RWPE2 (cell line): ENCODE results near the gene SASS6.

ENCODE experiments used
- ATAC-seq: fragments of 200-7000 bp; cut with Tn5 transposase; 3 replicates; pipeline ENCODE4 v1.9.1; 2021; ENCODE audit warnings: low read depth
- DNase-seq: peaks from one replicate; pipeline ENCODE4 v3.0.0-alpha.2; 2020; ENCODE audit warnings: low spot score
- H3K27ac ChIP-seq: fragments of 450-650 bp; 2 replicates; pipeline ENCODE4 v1.5.1; 2017; ENCODE audit warnings: mild to moderate bottlenecking; ENCODE audit not compliant: poor library complexity, severe bottlenecking
- H3K27me3 ChIP-seq: fragments of 250-450 bp; sonication (Bioruptor Pico); 2 replicates; pipeline ENCODE4 v1.5.1; 2021; ENCODE audit warnings: mild to moderate bottlenecking, moderate library complexity; ENCODE audit not compliant: insufficient read depth, poor library complexity, severe bottlenecking
- H3K36me3 ChIP-seq: fragments of 250-450 bp; sonication (Bioruptor Pico); 2 replicates; pipeline ENCODE4 v1.5.1; 2020; ENCODE audit warnings: low read depth, mild to moderate bottlenecking, moderate library complexity
- H3K4me1 ChIP-seq: fragments of 250-450 bp; sonication (Bioruptor Pico); 2 replicates; pipeline ENCODE4 v1.5.1; 2021; ENCODE audit warnings: mild to moderate bottlenecking, moderate library complexity; ENCODE audit not compliant: insufficient read depth, poor library complexity, severe bottlenecking
- H3K4me3 ChIP-seq: fragments of 250-450 bp; sonication (Bioruptor Pico); 2 replicates; pipeline ENCODE4 v1.5.1; 2021; ENCODE audit warnings: mild to moderate bottlenecking, moderate library complexity; ENCODE audit not compliant: severe bottlenecking
- H3K9me3 ChIP-seq: fragments of 250-450 bp; sonication (Bioruptor Pico); 2 replicates; pipeline ENCODE4 v1.5.1; 2021; ENCODE audit warnings: mild to moderate bottlenecking, moderate library complexity; ENCODE audit not compliant: severe bottlenecking
- TF ChIP-seq, protein P1 (sequence below): fragments of 450-650 bp; IDR thresholded peaks from one replicate; pipeline ENCODE4 v1.5.1; 2017; ENCODE audit warnings: mild to moderate bottlenecking, moderate library complexity; ENCODE audit not compliant: poor library complexity, severe bottlenecking

The SASS6 gene

DNA sequence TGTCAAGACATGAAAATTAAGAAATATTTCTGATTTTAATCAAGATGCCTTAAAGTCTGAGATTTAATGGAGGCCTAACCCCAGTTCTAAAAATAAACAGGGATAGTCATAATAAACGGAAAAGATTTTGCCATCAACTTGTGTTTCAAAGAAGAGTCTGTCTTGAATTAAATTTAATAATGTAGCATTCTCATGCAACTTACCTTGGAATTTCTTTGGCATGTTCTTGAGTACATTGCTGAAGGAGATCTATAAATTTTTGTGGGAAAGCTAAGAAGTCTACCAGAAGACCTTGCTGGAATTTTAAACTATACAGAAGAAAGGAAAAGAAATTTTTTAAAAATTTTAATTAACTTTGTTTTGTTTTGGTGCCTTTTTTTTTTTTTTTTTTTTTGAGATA is 10.6 kb downstream of the SASS6 start:
- H3K4me1 ChIP-seq = no peaks in the 10 kb centered on the region
- H3K9me3 ChIP-seq = no peaks in the 10 kb centered on the region
- no peaks in the 10 kb centered on the region for H3K27me3 ChIP-seq
- DNase-seq (no peak), ATAC-seq (no peak)
- H3K27ac ChIP-seq = no peak overlapping the region
- no peak overlapping the region for H3K4me3 ChIP-seq
- TF ChIP-seq, protein P1, sequence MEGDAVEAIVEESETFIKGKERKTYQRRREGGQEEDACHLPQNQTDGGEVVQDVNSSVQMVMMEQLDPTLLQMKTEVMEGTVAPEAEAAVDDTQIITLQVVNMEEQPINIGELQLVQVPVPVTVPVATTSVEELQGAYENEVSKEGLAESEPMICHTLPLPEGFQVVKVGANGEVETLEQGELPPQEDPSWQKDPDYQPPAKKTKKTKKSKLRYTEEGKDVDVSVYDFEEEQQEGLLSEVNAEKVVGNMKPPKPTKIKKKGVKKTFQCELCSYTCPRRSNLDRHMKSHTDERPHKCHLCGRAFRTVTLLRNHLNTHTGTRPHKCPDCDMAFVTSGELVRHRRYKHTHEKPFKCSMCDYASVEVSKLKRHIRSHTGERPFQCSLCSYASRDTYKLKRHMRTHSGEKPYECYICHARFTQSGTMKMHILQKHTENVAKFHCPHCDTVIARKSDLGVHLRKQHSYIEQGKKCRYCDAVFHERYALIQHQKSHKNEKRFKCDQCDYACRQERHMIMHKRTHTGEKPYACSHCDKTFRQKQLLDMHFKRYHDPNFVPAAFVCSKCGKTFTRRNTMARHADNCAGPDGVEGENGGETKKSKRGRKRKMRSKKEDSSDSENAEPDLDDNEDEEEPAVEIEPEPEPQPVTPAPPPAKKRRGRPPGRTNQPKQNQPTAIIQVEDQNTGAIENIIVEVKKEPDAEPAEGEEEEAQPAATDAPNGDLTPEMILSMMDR = no peak
- H3K36me3 ChIP-seq = peaks cover 49% of the 10 kb centered on the region

DNA sequence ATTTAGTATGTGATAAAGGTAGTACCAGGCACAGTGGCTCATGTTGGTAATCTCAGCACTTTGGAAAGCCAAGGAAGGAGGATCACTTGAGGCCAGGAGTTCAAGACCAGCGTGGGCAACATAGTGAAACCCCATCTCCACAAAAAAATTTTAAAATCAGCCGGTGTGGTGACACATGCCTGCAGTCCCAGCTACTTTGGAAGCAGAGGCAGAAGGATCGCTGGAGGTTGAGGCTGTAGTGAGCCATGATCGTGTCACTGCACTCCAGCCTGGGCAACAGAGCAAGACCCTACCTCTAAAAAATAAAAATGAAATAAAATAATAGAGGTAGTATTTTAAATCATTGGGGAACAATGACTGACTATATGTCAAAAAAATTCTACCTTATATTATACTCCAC is 17.2 kb downstream of the SASS6 start:
- DNase-seq (no peak), ATAC-seq (no peak)
- Histone ChIP-seq H3K4me3 (no peak overlapping the region), H3K4me1 (no peaks in the 10 kb centered on the region), H3K36me3 (peaks cover 61% of the 10 kb centered on the region), H3K27ac (no peak overlapping the region), H3K27me3 (no peaks in the 10 kb centered on the region), H3K9me3 (no peaks in the 10 kb centered on the region)
- TF ChIP-seq, protein P1 = no peak

DNA sequence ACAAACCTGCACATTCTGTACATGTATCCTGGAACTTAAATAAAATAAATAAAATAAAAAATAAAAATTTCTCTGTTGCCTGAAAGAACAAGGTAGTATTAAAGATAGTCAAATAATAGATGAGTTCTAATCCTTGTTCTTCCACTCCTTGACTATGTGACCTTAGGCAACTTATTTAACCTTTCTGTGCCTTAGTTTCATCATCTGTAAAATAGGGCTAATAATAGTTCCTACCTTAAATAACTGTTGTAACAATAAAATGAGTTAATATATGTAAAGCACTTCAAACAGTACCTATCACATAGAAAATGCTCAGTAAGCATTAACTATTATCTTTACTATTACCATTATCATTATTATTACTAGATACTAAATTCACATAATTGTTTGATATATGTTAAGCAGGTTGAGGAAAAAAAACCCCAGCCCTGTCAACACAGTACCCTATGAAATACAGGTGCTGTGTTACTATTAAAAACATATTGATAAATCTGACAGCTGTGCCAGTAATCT is 23.1 kb downstream of the SASS6 start:
- Histone ChIP-seq H3K9me3 (no peaks in the 10 kb centered on the region), H3K36me3 (peaks cover 74% of the 10 kb centered on the region), H3K27me3 (no peaks in the 10 kb centered on the region), H3K27ac (no peak overlapping the region), H3K4me1 (no peaks in the 10 kb centered on the region), H3K4me3 (no peak overlapping the region)
- TF ChIP-seq, protein P1 = no peak
- ATAC-seq = no peak
- no peak for DNase-seq

DNA sequence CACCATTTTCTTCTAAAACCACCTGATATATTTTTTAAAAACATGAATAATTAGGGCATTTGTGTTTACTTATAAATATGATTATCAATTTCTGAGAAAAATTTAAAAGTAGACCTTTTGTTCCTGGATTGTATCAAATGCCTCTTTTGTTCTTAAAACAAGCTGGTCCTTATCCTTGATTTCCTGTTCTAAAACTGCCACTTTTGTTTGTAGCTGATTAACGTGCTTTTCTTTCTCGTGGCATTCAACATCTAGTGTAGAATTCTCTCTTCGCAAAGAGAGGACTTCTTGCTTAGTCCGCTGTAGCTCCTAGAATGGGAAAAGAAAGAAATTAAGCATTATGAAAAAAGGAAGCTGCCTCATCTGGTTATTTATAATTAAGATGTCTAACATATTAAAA is 25.0 kb downstream of the SASS6 start:
- TF ChIP-seq, protein P1 = no peak
- no peaks in the 10 kb centered on the region for H3K9me3 ChIP-seq
- ATAC-seq (no peak), DNase-seq (no peak)
- H3K27me3 ChIP-seq = no peaks in the 10 kb centered on the region
- H3K27ac ChIP-seq = no peak overlapping the region
- peaks cover 88% of the 10 kb centered on the region for H3K36me3 ChIP-seq
- H3K4me1 ChIP-seq = no peaks in the 10 kb centered on the region
- H3K4me3 ChIP-seq = no peak overlapping the region

DNA sequence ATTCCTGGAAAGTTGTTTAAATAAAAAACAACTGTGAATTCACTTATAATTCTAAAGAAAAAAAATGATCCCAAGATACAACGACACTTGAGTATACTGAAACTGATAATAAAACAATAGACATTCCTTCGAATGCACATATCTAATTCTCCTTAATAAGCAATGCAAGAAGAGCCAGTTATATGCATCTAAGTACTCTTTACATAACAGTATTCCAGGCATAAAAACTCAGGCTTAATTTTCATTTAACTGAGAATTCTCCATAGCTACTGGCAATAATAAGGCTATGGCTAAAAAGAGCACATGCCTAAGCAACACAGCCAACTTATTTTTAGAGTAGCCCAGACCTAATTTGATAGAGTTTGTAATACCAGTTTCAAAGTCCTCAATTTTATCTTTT is 31.2 kb downstream of the SASS6 start:
- ATAC-seq (no peak), DNase-seq (no peak)
- Histone ChIP-seq H3K4me3 (no peak overlapping the region), H3K27me3 (no peaks in the 10 kb centered on the region), H3K27ac (no peak overlapping the region), H3K9me3 (no peaks in the 10 kb centered on the region), H3K36me3 (peaks cover 79% of the 10 kb centered on the region), H3K4me1 (no peaks in the 10 kb centered on the region)
- TF ChIP-seq, protein P1 = no peak
